Limb (tissue), 2 donors: ENCODE results near the gene FGF14.

Experiments used
- DNase-seq, 2 donors: peaks; one replicate each; pipeline ENCODE4 v3.0.0-alpha.2; 2016; ENCODE audit errors: extremely low spot score in 2 of 2

FGF14 gene

DNA sequence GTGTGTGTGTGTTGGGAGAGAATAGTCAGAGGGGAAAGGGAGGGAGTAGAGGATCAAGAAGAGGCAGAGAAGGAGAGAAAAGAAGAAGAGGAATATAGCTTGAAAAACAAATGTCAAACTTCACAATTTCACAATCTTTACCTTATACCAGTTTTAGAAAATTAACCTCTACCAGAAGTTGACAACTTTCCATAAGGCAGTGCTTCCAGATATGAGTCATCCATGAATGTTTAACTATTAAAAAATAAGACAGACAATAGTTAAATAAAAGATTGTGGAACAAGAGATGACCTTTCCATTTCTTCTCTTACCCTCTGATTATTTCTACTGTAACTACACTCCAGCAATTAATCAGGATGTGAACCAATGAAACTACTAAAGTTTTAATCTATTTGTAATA, 720.0 kb downstream of the FGF14 start:
- no peak for DNase-seq

DNA sequence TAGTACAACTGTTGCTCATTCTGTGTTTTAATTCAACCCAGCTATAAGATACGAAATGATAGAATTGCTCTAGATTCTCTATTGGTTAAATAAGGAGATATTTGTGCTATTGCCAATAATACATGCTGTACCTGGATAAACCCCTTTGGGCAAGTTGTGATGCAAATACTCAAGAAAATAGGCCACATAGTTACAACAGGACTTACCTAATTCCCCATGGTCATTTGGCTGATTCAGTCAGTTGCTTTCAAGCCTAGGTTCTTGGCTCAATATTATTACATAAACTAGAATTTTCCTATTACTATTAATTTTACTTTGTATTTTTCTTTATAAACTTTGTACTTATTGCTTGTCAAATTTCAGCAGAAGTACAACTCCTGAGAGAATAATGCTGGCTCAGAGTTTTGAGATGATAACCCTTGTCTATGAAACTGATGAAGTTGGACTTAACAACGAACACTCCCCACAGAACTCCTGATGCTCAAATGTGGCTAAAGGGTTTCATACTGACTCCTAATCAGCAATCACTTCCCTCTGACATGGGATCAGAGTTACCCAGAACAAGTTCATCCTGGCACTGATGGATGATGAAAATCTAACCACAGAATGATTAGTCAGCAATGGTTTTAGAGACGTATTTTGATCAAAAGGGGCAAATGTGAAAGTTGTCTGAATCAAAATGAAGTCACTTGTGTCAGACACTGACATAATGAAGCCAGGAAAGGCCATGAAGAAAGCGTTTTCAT, 728.3 kb downstream of the FGF14 start:
- DNase-seq = no peak

DNA sequence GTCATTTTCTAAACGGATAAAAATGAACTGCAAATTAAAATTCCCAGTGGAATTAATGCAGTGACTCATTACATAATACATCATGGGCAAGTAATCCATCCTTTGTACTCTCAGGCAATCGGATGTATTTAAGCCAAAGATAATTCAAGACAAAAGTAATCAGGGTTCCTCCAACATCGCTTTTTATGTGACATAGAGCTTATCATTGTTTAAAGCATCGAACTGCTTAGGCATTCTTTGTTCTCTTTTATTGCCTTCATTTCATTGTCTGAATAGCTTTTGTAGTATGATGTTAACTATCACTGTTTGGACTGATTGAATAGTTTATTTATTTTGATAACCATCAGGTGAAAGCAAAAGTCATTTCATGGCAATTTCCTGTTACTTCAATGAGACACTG, 740.0 kb downstream of the FGF14 start:
- DNase-seq = no peak
